ENCODE results near the gene PEX10.

Gene PEX10

GRCh38 chr1:2425892-2426291, 13.5 kb upstream of the PEX10 start:
- Histone ChIP-seq H3K4me1 (ENCODE audit: control insufficient read depth, insufficient read depth, low read length, unreplicated experiment) (no peaks in the 10 kb centered on the region), H2AFZ (ENCODE audit: low read length, unreplicated experiment) (no peak overlapping the region), H3K79me2 (ENCODE audit: control insufficient read depth, insufficient read depth, low read length, unreplicated experiment) (no peaks in the 10 kb centered on the region), H3K27me3 (ENCODE audit: insufficient read depth, low read length) (peaks cover 13% of the 10 kb centered on the region; the same call in 1 of the 2 replicates), H3K36me3 (ENCODE audit: insufficient read depth, low read length) (no peaks in the 10 kb centered on the region), H3K27ac (ENCODE audit: low read depth, low read length) (no peak overlapping the region), H3K4me3 (ENCODE audit: low read depth, low read length) (no peak overlapping the region)

GRCh38 chr1:2422523-2422922, 10.2 kb upstream of the PEX10 start:
- Histone ChIP-seq H3K4me1 (ENCODE audit: control insufficient read depth, insufficient read depth, low read length, unreplicated experiment) (no peaks in the 10 kb centered on the region), H3K4me3 (ENCODE audit: low read depth, low read length) (no peak overlapping the region), H3K27ac (ENCODE audit: low read depth, low read length) (no peak overlapping the region), H3K36me3 (ENCODE audit: insufficient read depth, low read length) (no peaks in the 10 kb centered on the region), H2AFZ (ENCODE audit: low read length, unreplicated experiment) (no peak overlapping the region), H3K79me2 (ENCODE audit: control insufficient read depth, insufficient read depth, low read length, unreplicated experiment) (no peaks in the 10 kb centered on the region), H3K27me3 (ENCODE audit: insufficient read depth, low read length) (peaks cover 38% of the 10 kb centered on the region)

DNA sequence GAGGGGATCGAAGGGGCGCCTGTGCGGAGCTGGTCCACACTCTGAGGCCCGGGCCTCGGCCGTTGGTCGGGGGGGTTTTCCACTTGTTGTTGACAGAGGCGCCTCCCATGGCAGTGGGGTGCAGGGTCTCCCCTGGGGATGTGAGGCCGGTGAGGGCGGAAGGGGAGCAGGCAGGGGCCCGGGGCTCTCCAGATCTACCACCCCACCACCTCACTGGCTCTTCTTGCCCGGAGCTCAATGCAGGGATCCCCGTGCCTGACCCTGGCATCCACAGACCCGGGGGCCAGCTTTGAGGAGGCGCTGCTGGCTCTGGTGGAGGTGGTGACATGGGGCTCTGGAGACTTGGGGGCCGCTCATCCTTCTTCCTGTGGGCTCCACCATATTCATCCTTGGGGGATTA, 7.1 kb upstream of the PEX10 start:
- Histone ChIP-seq H3K4me1 (ENCODE audit: control insufficient read depth, insufficient read depth, low read length, unreplicated experiment) (peaks cover 3% of the 10 kb centered on the region), H3K27me3 (ENCODE audit: insufficient read depth, low read length) (peaks cover 41% of the 10 kb centered on the region), H2AFZ (ENCODE audit: low read length, unreplicated experiment) (no peak overlapping the region), H3K79me2 (ENCODE audit: control insufficient read depth, insufficient read depth, low read length, unreplicated experiment) (no peaks in the 10 kb centered on the region), H3K27ac (ENCODE audit: low read depth, low read length) (no peak overlapping the region), H3K4me3 (ENCODE audit: low read depth, low read length) (no peak overlapping the region), H3K36me3 (ENCODE audit: insufficient read depth, low read length) (no peaks in the 10 kb centered on the region)

DNA sequence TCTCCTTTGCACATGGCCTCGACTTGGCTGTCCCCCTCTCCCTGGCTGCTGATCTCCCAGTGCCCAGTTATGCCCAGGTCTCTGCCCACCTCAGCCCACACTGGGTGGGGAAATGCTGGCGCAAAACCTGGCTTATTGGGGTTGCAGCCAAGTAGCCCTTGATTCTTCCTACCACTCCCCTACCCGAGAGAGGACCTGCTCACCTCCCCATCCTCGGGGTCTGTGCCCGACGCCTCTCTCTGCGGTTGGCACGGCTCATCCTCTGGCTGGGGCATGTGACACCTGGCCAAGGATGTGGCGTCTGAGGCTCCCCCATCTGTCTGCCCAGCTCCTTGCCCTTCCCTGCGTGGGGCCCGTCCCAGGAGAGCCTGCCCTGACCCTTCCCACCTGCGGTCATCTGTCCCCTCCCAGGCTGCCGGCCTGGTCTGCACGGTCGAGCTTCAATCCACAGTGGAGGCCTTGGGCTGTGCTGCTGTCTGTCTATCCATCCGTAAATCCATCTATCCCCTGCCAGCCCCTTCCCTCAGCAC, 6.5 kb upstream of the PEX10 start:
- Histone ChIP-seq H3K4me1 (ENCODE audit: control insufficient read depth, insufficient read depth, low read length, unreplicated experiment) (peaks cover 8% of the 10 kb centered on the region), H3K27me3 (ENCODE audit: insufficient read depth, low read length) (peaks cover 41% of the 10 kb centered on the region)

GRCh38 chr1:2417833-2418225, 5.5 kb upstream of the PEX10 start:
- Histone ChIP-seq H3K27ac (ENCODE audit: low read depth, low read length) (no peak overlapping the region), H3K27me3 (ENCODE audit: insufficient read depth, low read length) (peaks cover 35% of the 10 kb centered on the region), H2AFZ (ENCODE audit: low read length, unreplicated experiment) (no peak overlapping the region), H3K4me3 (ENCODE audit: low read depth, low read length) (no peak overlapping the region), H3K36me3 (ENCODE audit: insufficient read depth, low read length) (no peaks in the 10 kb centered on the region), H3K4me1 (ENCODE audit: control insufficient read depth, insufficient read depth, low read length, unreplicated experiment) (peaks cover 14% of the 10 kb centered on the region), H3K79me2 (ENCODE audit: control insufficient read depth, insufficient read depth, low read length, unreplicated experiment) (no peaks in the 10 kb centered on the region)

More for the DNA sequence above, 6.5 kb upstream of the PEX10 start:
- Histone ChIP-seq H3K36me3 (ENCODE audit: insufficient read depth, low read length) (no peaks in the 10 kb centered on the region), H2AFZ (ENCODE audit: low read length, unreplicated experiment) (no peak overlapping the region), H3K79me2 (ENCODE audit: control insufficient read depth, insufficient read depth, low read length, unreplicated experiment) (no peaks in the 10 kb centered on the region), H3K4me3 (ENCODE audit: low read depth, low read length) (no peak overlapping the region), H3K27ac (ENCODE audit: low read depth, low read length) (no peak overlapping the region)

DNA sequence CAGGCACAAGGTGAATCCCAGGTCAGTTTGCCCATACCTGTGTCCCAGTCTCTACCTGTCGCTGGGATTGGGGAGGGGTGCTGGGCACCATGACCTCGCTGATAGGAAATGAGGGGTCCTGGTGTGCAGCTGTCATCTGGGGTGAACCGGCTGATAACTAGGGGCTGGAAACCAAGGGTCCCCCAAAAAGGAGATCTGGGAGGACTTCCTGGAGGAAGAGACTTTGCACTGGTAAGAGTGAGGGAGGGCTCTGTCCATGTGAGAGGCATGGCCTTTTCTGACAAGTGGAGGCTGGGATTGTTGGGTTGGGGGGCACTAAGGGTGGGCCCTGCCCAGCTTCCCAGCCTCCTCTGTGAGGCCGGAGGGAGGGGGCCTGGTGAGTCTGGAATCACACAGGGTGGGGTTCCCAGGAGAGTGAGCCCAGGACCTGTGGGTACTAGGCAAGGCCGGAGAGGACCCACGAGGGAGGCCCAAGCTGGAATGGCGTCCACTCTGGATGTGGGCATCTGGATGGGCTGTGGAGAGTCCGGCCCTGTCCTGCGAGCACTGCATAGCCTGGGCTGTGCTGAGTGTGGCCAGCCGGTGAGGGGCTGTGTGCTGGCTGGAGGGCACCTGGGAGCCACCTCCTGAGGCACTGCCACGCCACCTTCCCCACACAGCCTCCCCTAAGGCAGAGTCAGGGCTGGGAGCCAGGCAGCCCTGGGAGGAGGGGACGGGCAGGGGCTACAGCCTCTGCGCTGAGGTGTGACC, 4.9 kb upstream of the PEX10 start:
- no peak overlapping the region for H3K27ac ChIP-seq (ENCODE audit: low read depth, low read length)
- H3K36me3 ChIP-seq (ENCODE audit: insufficient read depth, low read length): no peaks in the 10 kb centered on the region
- H3K4me1 ChIP-seq (ENCODE audit: control insufficient read depth, insufficient read depth, low read length, unreplicated experiment): peaks cover 14% of the 10 kb centered on the region
- no peak overlapping the region for H3K4me3 ChIP-seq (ENCODE audit: low read depth, low read length)
- H3K79me2 ChIP-seq (ENCODE audit: control insufficient read depth, insufficient read depth, low read length, unreplicated experiment): peaks cover under 1% of the 10 kb centered on the region
- H3K27me3 ChIP-seq (ENCODE audit: insufficient read depth, low read length): peaks cover 31% of the 10 kb centered on the region
- no peak overlapping the region for H2AFZ ChIP-seq (ENCODE audit: low read length, unreplicated experiment)

GRCh38 chr1:2416403-2416802, 4.0 kb upstream of the PEX10 start:
- H3K27ac ChIP-seq (ENCODE audit: low read depth, low read length): no peak overlapping the region
- no peak overlapping the region for H3K4me3 ChIP-seq (ENCODE audit: low read depth, low read length)

DNA sequence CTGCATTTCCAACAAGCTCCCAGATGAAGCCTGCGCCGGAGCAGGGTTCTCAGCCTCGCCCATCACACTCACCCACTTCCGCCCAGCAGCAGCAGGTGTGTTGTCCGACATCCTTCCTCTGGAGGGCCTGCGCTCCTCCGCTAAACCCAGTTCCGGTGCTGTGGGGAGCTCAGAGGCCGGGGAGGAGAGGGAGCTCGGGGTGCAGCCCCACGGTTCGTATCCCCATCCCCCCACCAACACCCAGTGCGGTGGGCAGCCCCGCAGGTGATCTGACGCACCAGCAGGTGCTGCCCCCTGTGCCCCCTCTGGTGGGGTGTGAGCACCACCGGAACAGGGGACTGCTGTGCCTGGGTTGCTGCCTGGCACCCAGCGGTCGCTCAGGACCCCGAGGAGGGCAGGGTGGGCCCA, 3.4 kb upstream of the PEX10 start:
- Histone ChIP-seq H3K27me3 (ENCODE audit: insufficient read depth, low read length) (peaks cover 31% of the 10 kb centered on the region), H2AFZ (ENCODE audit: low read length, unreplicated experiment) (no peak overlapping the region), H3K4me1 (ENCODE audit: control insufficient read depth, insufficient read depth, low read length, unreplicated experiment) (peaks cover 19% of the 10 kb centered on the region), H3K79me2 (ENCODE audit: control insufficient read depth, insufficient read depth, low read length, unreplicated experiment) (peaks cover 11% of the 10 kb centered on the region), H3K36me3 (ENCODE audit: insufficient read depth, low read length) (no peaks in the 10 kb centered on the region), H3K4me3 (ENCODE audit: low read depth, low read length) (no peak overlapping the region), H3K27ac (ENCODE audit: low read depth, low read length) (no peak overlapping the region)

More at GRCh38 chr1:2416403-2416802, 4.0 kb upstream of the PEX10 start:
- Histone ChIP-seq H3K79me2 (ENCODE audit: control insufficient read depth, insufficient read depth, low read length, unreplicated experiment) (peaks cover 9% of the 10 kb centered on the region), H3K27me3 (ENCODE audit: insufficient read depth, low read length) (peaks cover 31% of the 10 kb centered on the region), H2AFZ (ENCODE audit: low read length, unreplicated experiment) (no peak overlapping the region), H3K4me1 (ENCODE audit: control insufficient read depth, insufficient read depth, low read length, unreplicated experiment) (peaks cover 18% of the 10 kb centered on the region), H3K36me3 (ENCODE audit: insufficient read depth, low read length) (no peaks in the 10 kb centered on the region)

- Histone ChIP-seq H3K4me3 (ENCODE audit: low read depth, low read length) (no peak overlapping the region), H3K27me3 (ENCODE audit: insufficient read depth, low read length) (peaks cover 28% of the 10 kb centered on the region), H3K27ac (ENCODE audit: low read depth, low read length) (no peak overlapping the region), H3K79me2 (ENCODE audit: control insufficient read depth, insufficient read depth, low read length, unreplicated experiment) (peaks cover 11% of the 10 kb centered on the region), H2AFZ (ENCODE audit: low read length, unreplicated experiment) (no peak overlapping the region), H3K4me1 (ENCODE audit: control insufficient read depth, insufficient read depth, low read length, unreplicated experiment) (peaks cover 19% of the 10 kb centered on the region), H3K36me3 (ENCODE audit: insufficient read depth, low read length) (no peaks in the 10 kb centered on the region)
Observed at GRCh38 chr1:2415337-2415736, 3.0 kb upstream of the PEX10 start.

DNA sequence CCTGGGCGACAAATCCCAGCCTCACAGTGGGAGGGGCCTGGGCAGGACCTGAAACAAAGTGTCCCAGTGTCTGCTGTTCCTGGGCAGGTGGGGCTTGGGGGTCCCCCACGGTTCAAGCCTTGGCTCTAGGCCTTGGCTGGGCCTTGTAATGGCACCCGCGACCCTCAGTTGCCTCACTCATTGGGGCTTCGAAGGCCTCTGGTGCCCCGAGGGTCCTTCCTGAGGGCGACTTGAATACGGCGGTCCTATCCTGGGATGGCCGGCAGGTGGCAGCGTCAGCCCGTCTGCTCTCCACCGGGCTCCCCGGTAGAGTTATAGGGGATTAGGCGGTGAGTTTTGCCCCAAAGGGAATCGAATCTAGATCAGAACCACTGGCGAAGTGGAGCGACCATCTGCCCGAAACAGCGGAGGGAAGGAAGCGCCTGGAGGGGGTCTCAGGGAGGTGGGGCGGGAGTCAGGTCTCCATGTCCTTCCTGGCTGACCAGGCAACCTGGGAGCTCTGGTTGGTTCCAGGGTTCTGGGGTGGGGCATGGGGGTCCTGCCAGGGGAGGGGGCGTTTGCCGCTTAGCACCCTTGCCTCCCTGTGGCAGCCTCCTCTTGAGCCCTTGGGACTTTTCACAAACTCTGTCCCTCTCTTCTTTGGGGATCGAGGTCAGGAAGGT, 2.1 kb upstream of the PEX10 start:
- Histone ChIP-seq H3K79me2 (ENCODE audit: control insufficient read depth, insufficient read depth, low read length, unreplicated experiment) (peaks cover 11% of the 10 kb centered on the region), H3K36me3 (ENCODE audit: insufficient read depth, low read length) (no peaks in the 10 kb centered on the region), H3K4me1 (ENCODE audit: control insufficient read depth, insufficient read depth, low read length, unreplicated experiment) (peaks cover 19% of the 10 kb centered on the region), H3K4me3 (ENCODE audit: low read depth, low read length) (no peak overlapping the region), H3K27ac (ENCODE audit: low read depth, low read length) (no peak overlapping the region), H2AFZ (ENCODE audit: low read length, unreplicated experiment) (no peak overlapping the region), H3K27me3 (ENCODE audit: insufficient read depth, low read length) (peaks cover 21% of the 10 kb centered on the region)

Measured in ACC112 (cell line).